Measurements from ENCODE around the gene XYLT1.

The XYLT1 gene

GRCh38 chr16:17403859-17404545 is 66.8 kb downstream of the XYLT1 start:
- H3K27me3 ChIP-seq = no peaks in the 10 kb centered on the region
- no peaks in the 10 kb centered on the region for H3K36me3 ChIP-seq
- H3K9me3 ChIP-seq = no peaks in the 10 kb centered on the region
- intact Hi-C loops (cut with DNase I; ENCODE audit: low total_unique reads) = no loop called here
- peak overlapping the region; percentile 94 to 95 for H3K27ac ChIP-seq
- peaks cover 0 to 57% (median 32%) of the 10 kb centered on the region in 4 donors for H3K4me1 ChIP-seq
- no peak for DNase-seq
- no peak overlapping the region for H3K4me3 ChIP-seq
- TF ChIP-seq CTCF (IDR thresholded peaks at IDR 0.05) = no peak

- intact Hi-C loops (cut with DNase I; ENCODE audit: low total_unique reads) = no loop called here
- no peak for TF ChIP-seq CTCF (IDR thresholded peaks at IDR 0.05)
- Histone ChIP-seq H3K27ac (peak overlapping the region; percentile 94 to 95), H3K4me1 (peaks cover 0 to 54% (median 32%) of the 10 kb centered on the region in 4 donors), H3K36me3 (no peaks in the 10 kb centered on the region), H3K9me3 (no peaks in the 10 kb centered on the region), H3K4me3 (no peak overlapping the region), H3K27me3 (no peaks in the 10 kb centered on the region)
- no peak for DNase-seq
These were observed 67.5 kb downstream of the XYLT1 start for GRCh38 chr16:17403156-17403809.

GRCh38 chr16:17397499-17397891 is 73.3 kb downstream of the XYLT1 start:
- peak overlapping the region; percentile 61 to 70 for H3K27ac ChIP-seq
- no peak for DNase-seq
- TF ChIP-seq CTCF (IDR thresholded peaks at IDR 0.05) = no peak
- intact Hi-C loops (cut with DNase I; ENCODE audit: low total_unique reads) = no loop called here
- no peak overlapping the region for H3K4me3 ChIP-seq
- peaks cover 0 to 41% (median 27%) of the 10 kb centered on the region in 4 donors for H3K4me1 ChIP-seq
- H3K27me3 ChIP-seq = no peaks in the 10 kb centered on the region
- no peaks in the 10 kb centered on the region for H3K9me3 ChIP-seq
- no peaks in the 10 kb centered on the region for H3K36me3 ChIP-seq

GRCh38 chr16:17396762-17397498 is 73.8 kb downstream of the XYLT1 start:
- Histone ChIP-seq H3K27me3 (no peaks in the 10 kb centered on the region), H3K27ac (peak overlapping the region; percentile 61 to 70), H3K4me1 (peaks cover 0 to 41% (median 27%) of the 10 kb centered on the region in 4 donors), H3K4me3 (no peak overlapping the region), H3K9me3 (no peaks in the 10 kb centered on the region), H3K36me3 (no peaks in the 10 kb centered on the region)
- intact Hi-C loops (cut with DNase I; ENCODE audit: low total_unique reads) = no loop called here
- DNase-seq = peak; percentile 61 to 79
- no peak for TF ChIP-seq CTCF (IDR thresholded peaks at IDR 0.05)

GRCh38 chr16:17395849-17396480 is 74.8 kb downstream of the XYLT1 start:
- Histone ChIP-seq H3K4me1 (peaks cover 0 to 41% (median 27%) of the 10 kb centered on the region in 4 donors), H3K27me3 (no peaks in the 10 kb centered on the region), H3K9me3 (no peaks in the 10 kb centered on the region), H3K36me3 (no peaks in the 10 kb centered on the region), H3K27ac (peak overlapping the region; percentile 61 to 70), H3K4me3 (no peak overlapping the region)
- TF ChIP-seq CTCF (IDR thresholded peaks at IDR 0.05) = no peak
- intact Hi-C loops (cut with DNase I; ENCODE audit: low total_unique reads) = no loop called here
- DNase-seq = peak; percentile 53 to 76

Measured in tibial artery (tissue), 4 donors.